Activated T-helper 1 cell treated with anti-CD3 and anti-CD28 coated beads, Interleukin-12 subunit alpha, Interleukin-12 subunit beta, Interleukin-2, Interleukin-4 antibody, amounts not matched to agents 30 ng/mL and 10 ng/mL and 1 ng/mL, durations not matched to agents 14 hours and 24 hours and 36 hours (primary cell): ENCODE measurements around the gene TMEM134. TPM values are rescaled to one million over a fixed set of nuclear protein-coding genes. Genes with fewer than 3 reads are reported as not detected.
"Not testable (repeated sequence)": the region's sequence is repeated elsewhere in the genome, so short reads cannot be mapped to it uniquely, and the experiment has no call there.

ENCODE experiments used
- DNase-seq: peaks from one replicate; pipeline ENCODE4 v3.0.0; 2021; ENCODE audit warnings: low spot score
- H3K27ac Mint-ChIP-seq: one replicate; pipeline ENCODE4 v1.8.0; 2021; ENCODE audit warnings: mild to moderate bottlenecking, mixed read lengths
- H3K27me3 Mint-ChIP-seq: one replicate; pipeline ENCODE4 v1.8.0; 2022; ENCODE audit warnings: mild to moderate bottlenecking, moderate library complexity, mixed read lengths; ENCODE audit not compliant: insufficient read depth
- H3K36me3 Mint-ChIP-seq: one replicate; pipeline ENCODE4 v1.8.0; 2021; ENCODE audit warnings: low read depth, mixed read lengths
- H3K4me1 Mint-ChIP-seq: one replicate; pipeline ENCODE4 v1.8.0; 2021; ENCODE audit warnings: low read depth, mixed read lengths
- H3K4me3 Mint-ChIP-seq: one replicate; pipeline ENCODE4 v1.8.0; 2021; ENCODE audit warnings: mild to moderate bottlenecking, moderate library complexity, mixed read lengths
- H3K9me3 Mint-ChIP-seq: one replicate; pipeline ENCODE4 v1.8.0; 2021; ENCODE audit warnings: mixed read lengths
- intact Hi-C: fragments of 100-400 bp; cut with micrococcal nuclease; formaldehyde crosslinking; loops from one replicate; pipeline ENCODE4 v1.15.1; 2024
- total RNA-seq: library from RNA; stranded (reverse); gene quantifications from 2 replicates; pipeline ENCODE4 v1.2.3, GENCODE V29; 2022

Gene TMEM134
- 55.1 and 61.4 TPM in 2 replicates for total RNA-seq

- H3K4me1 Mint-ChIP-seq: peaks cover 23% of the 10 kb centered on the region
- H3K9me3 Mint-ChIP-seq: no peaks in the 10 kb centered on the region
- H3K27ac Mint-ChIP-seq: peak within 1 kb of the TSS; percentile 84
- H3K36me3 Mint-ChIP-seq: peaks cover 6% of the 10 kb centered on the region
- DNase-seq: peak; percentile 88
- intact Hi-C loops: loop anchor here (1.0 to 5.0 kb wide), 8 partner anchors 14 to 117 kb away; partner anchors contain the start of genes AIP, CDK2AP2, CORO1B and POLD4
- H3K27me3 Mint-ChIP-seq: no peaks in the 10 kb centered on the region
- peak within 1 kb of the TSS; percentile 91 for H3K4me3 Mint-ChIP-seq
These were observed at the start of gene TMEM134 for GRCh38 chr11:67468759-67469507. Gene TMEM134, minus strand, starts transcription at chr11:67469251. Its CDS starts 59 bp downstream, at chr11:67469192.

- intact Hi-C loops: no loop called here
- DNase-seq: no peak
These were observed 48.9 kb upstream of the TMEM134 start for GRCh38 chr11:67517784-67518552.

GRCh38 chr11:67516806-67517205, 47.8 kb upstream of the TMEM134 start:
- no peaks in the 10 kb centered on the region for H3K36me3 Mint-ChIP-seq
- no peak overlapping the region for H3K4me3 Mint-ChIP-seq
- H3K4me1 Mint-ChIP-seq: no peaks in the 10 kb centered on the region
- intact Hi-C loops: no loop called here
- no peak for DNase-seq
- H3K27ac Mint-ChIP-seq: no peak overlapping the region
- H3K9me3 Mint-ChIP-seq: no peaks in the 10 kb centered on the region
- peaks cover 10% of the 10 kb centered on the region for H3K27me3 Mint-ChIP-seq

More at GRCh38 chr11:67517784-67518552, 48.9 kb upstream of the TMEM134 start:
- H3K4me1 Mint-ChIP-seq: no peaks in the 10 kb centered on the region
- H3K36me3 Mint-ChIP-seq: no peaks in the 10 kb centered on the region
- H3K27ac Mint-ChIP-seq: no peak overlapping the region
- no peaks in the 10 kb centered on the region for H3K9me3 Mint-ChIP-seq
- no peak overlapping the region for H3K4me3 Mint-ChIP-seq
- peaks cover 10% of the 10 kb centered on the region for H3K27me3 Mint-ChIP-seq

- DNase-seq: no peak
- H3K27ac Mint-ChIP-seq: no peak overlapping the region
- intact Hi-C loops: no loop called here
- H3K36me3 Mint-ChIP-seq: no peaks in the 10 kb centered on the region
- H3K4me3 Mint-ChIP-seq: no peak overlapping the region
- peaks cover 10% of the 10 kb centered on the region for H3K27me3 Mint-ChIP-seq
- no peaks in the 10 kb centered on the region for H3K9me3 Mint-ChIP-seq
- peaks cover 10% of the 10 kb centered on the region for H3K4me1 Mint-ChIP-seq
These were observed 45.1 kb upstream of the TMEM134 start for GRCh38 chr11:67514116-67514515.

- H3K27me3 Mint-ChIP-seq, H3K27ac Mint-ChIP-seq, H3K36me3 Mint-ChIP-seq, intact Hi-C loops, DNase-seq, H3K4me3 Mint-ChIP-seq, H3K9me3 Mint-ChIP-seq: not testable (repeated sequence)
- H3K4me1 Mint-ChIP-seq: peaks cover 24% of the 10 kb centered on the region
These were observed 42.5 kb upstream of the TMEM134 start for GRCh38 chr11:67511558-67511957.

- Mint-ChIP-seq H3K4me1 (peaks cover 35% of the 10 kb centered on the region), H3K9me3 (no peaks in the 10 kb centered on the region), H3K4me3 (peak overlapping the region; percentile 92), H3K27ac (peak overlapping the region; percentile 61), H3K36me3 (peaks cover 9% of the 10 kb centered on the region), H3K27me3 (peaks cover 4% of the 10 kb centered on the region)
- intact Hi-C loops: no loop called here
- DNase-seq: no peak
These were observed 40.9 kb upstream of the TMEM134 start for GRCh38 chr11:67510023-67510345.

GRCh38 chr11:67508486-67509121, 39.6 kb upstream of the TMEM134 start:
- H3K36me3 Mint-ChIP-seq: peaks cover 9% of the 10 kb centered on the region
- H3K9me3 Mint-ChIP-seq: no peaks in the 10 kb centered on the region
- H3K4me1 Mint-ChIP-seq: peaks cover 35% of the 10 kb centered on the region
- H3K27me3 Mint-ChIP-seq: no peaks in the 10 kb centered on the region
- peak overlapping the region; percentile 92 for H3K4me3 Mint-ChIP-seq
- DNase-seq: peak; percentile 97
- H3K27ac Mint-ChIP-seq: peak overlapping the region; percentile 93
- intact Hi-C loops: loop anchor here (1.0 to 5.0 kb wide), 13 partner anchors 25 to 952 kb away; partner anchors contain the start of genes AIP, ANKRD13D, GRK2 and KDM2A

GRCh38 chr11:67507864-67508485, 38.9 kb upstream of the TMEM134 start, which contains the start of gene CDK2AP2:
Gene CDK2AP2, minus strand, starts transcription at chr11:67508162. Its CDS starts 80 bp downstream, at chr11:67508082.
- peak within 1 kb of the TSS; percentile 92 for H3K4me3 Mint-ChIP-seq
- intact Hi-C loops: loop anchor here (1.0 to 5.0 kb wide), 15 partner anchors 25 to 953 kb away; partner anchors contain the start of genes AIP, ANKRD13D, GRK2 and KDM2A
- peak; percentile 97 for DNase-seq
- peaks cover 10% of the 10 kb centered on the region for H3K36me3 Mint-ChIP-seq
- H3K27ac Mint-ChIP-seq: peak within 1 kb of the TSS; percentile 93
- H3K9me3 Mint-ChIP-seq: no peaks in the 10 kb centered on the region
- no peaks in the 10 kb centered on the region for H3K27me3 Mint-ChIP-seq
- H3K4me1 Mint-ChIP-seq: peaks cover 36% of the 10 kb centered on the region

GRCh38 chr11:67507242-67507863, 38.3 kb upstream of the TMEM134 start:
- peaks cover 42% of the 10 kb centered on the region for H3K4me1 Mint-ChIP-seq
- intact Hi-C loops: loop anchor here (2.0 to 5.0 kb wide), 4 partner anchors 220 to 297 kb away; partner anchors contain the start of genes ANKRD13D and GRK2
- H3K9me3 Mint-ChIP-seq: no peaks in the 10 kb centered on the region
- peaks cover 14% of the 10 kb centered on the region for H3K36me3 Mint-ChIP-seq
- H3K27me3 Mint-ChIP-seq: no peaks in the 10 kb centered on the region
- peak overlapping the region; percentile 93 for H3K27ac Mint-ChIP-seq
- H3K4me3 Mint-ChIP-seq: peak overlapping the region; percentile 92
- no peak for DNase-seq

- peaks cover 46% of the 10 kb centered on the region for H3K4me1 Mint-ChIP-seq
- H3K36me3 Mint-ChIP-seq: peaks cover 14% of the 10 kb centered on the region
- intact Hi-C loops: loop anchor here (1.0 to 5.0 kb wide), 9 partner anchors 19 to 298 kb away; partner anchors contain the start of genes ANKRD13D and GRK2
- DNase-seq: no peak
- no peaks in the 10 kb centered on the region for H3K9me3 Mint-ChIP-seq
- H3K27ac Mint-ChIP-seq: peak overlapping the region; percentile 96
- no peaks in the 10 kb centered on the region for H3K27me3 Mint-ChIP-seq
- peak overlapping the region; percentile 92 for H3K4me3 Mint-ChIP-seq
These were observed 37.5 kb upstream of the TMEM134 start for GRCh38 chr11:67506426-67507051.

GRCh38 chr11:67505605-67506396, 36.8 kb upstream of the TMEM134 start:
- peaks cover 52% of the 10 kb centered on the region for H3K4me1 Mint-ChIP-seq
- H3K36me3 Mint-ChIP-seq: peaks cover 20% of the 10 kb centered on the region
- H3K27ac Mint-ChIP-seq: peak overlapping the region; percentile 96
- peak overlapping the region; percentile 92 for H3K4me3 Mint-ChIP-seq
- H3K27me3 Mint-ChIP-seq: no peaks in the 10 kb centered on the region
- H3K9me3 Mint-ChIP-seq: no peaks in the 10 kb centered on the region
- DNase-seq: peak; percentile 81
- intact Hi-C loops: loop anchor here (1.0 to 5.0 kb wide), 9 partner anchors 18 to 299 kb away; partner anchors contain the start of genes ANKRD13D and GRK2
